ENCODE measurements around the gene ZNF772. TPM values are rescaled to one million over a fixed set of nuclear protein-coding genes. Genes with fewer than 3 reads are reported as not detected.

Gene ZNF772
- total and polyA plus RNA-seq, 2 of the 8 experiments (the other 6 are each of a cell fraction or from before 2014, with no cell fraction given): 4.0 to 15.2 TPM

DNA sequence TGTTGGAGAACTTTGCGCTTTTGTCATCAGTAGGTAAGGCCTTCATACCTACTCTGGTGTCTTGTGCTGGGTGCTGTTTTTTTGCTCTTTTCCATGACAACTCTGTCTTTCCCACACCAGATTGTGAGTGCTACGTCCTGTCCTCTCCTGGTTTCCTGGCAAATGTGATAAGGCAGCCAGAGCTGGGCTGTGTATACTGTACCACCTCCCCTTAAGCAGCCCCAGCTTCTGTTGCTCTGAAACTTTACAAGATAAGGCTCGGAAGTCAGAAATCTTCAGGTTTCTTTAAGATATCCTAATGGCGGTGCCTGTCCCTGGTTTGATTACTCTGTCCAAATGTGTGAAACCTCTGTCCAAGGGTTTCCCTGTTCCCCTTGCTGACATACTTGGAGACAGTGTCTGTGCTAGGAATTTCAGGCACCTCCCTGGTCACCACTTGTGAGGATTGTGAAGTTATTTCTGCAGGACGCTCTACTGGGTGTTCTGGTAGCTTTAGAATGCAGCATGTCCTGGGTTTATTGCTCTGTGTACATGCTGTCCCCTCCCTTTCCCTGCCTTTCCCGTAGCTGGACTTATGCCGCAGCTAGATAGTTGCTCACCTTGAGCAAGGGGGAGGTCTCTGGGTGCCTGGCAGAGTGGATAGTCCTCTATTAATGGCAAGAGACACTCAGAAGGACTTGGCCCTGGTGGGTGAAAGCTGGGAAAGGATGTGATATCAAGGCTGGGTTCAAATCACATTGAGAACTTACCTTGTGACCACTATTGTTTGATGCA, 35.2 kb downstream of the ZNF772 start:
- no peak overlapping the region for H2BK120ac ChIP-seq (replicated peaks; ENCODE audit: low read depth, low read length)
- H3K4ac ChIP-seq (replicated peaks; ENCODE audit: insufficient read length, low read depth, low read length): no peak overlapping the region
- no peak overlapping the region for H3K18ac ChIP-seq (ENCODE audit: extremely low read depth, low read length)
- FAIRE-seq (no peak), DNase-seq (ENCODE audit: low read depth in 1 of 2, low spot score in 2 of 2) (no peak)
- H3K14ac ChIP-seq (ENCODE audit: insufficient read length): no peak overlapping the region
- no peaks in the 10 kb centered on the region for H3K27me3 ChIP-seq (replicated peaks in 1 of 4; ENCODE audit: control insufficient read depth in 3 of 4, extremely low read depth in 1 of 4, insufficient read depth in 3 of 4, low read length in 3 of 4)
- no peak overlapping the region for H2BK12ac ChIP-seq (ENCODE audit: low read depth, low read length)
- POLR2A ChIA-PET (ENCODE audit: partially characterized antibody): interaction anchor here (1.0 to 6.3 kb wide), 2 partner anchors 7 to 15 kb away, joined by 3 to 43 read pairs; partner anchors contain the start of genes VN1R1 and ZNF749
- H2AFZ ChIP-seq (ENCODE audit: low read length): no peak overlapping the region
- no peak overlapping the region for H4K5ac ChIP-seq (ENCODE audit: insufficient read length, low read depth, low read length)
- H4K8ac ChIP-seq (ENCODE audit: extremely low read depth, insufficient read depth, low read length): no peak overlapping the region
- H2BK20ac ChIP-seq (ENCODE audit: low read length): no peak overlapping the region
- H3K79me1 ChIP-seq (ENCODE audit: low read depth, low read length): peaks cover 22% of the 10 kb centered on the region
- H3K56ac ChIP-seq (replicated peaks; ENCODE audit: insufficient read length, low read depth, low read length): no peak overlapping the region
- H2BK15ac ChIP-seq (ENCODE audit: low read length): no peak overlapping the region
- H3K23me2 ChIP-seq (ENCODE audit: low read depth, low read length): no peaks in the 10 kb centered on the region
- no peak overlapping the region for H3K23ac ChIP-seq (ENCODE audit: insufficient read length)
- 94% methylated on average over 6 of the region's 7 CpGs; no CpG with 5 or more reads in 1 of the 2 experiments for WGBS, 2 experiments (ENCODE audit: extremely low coverage in 1 of 2, insufficient coverage in 1 of 2, insufficient read length in 1 of 2, insufficient replicate concordance in 2 of 2, low coverage in 1 of 2, low lambda C conversion rate in 2 of 2, missing lambda C conversion rate in 1 of 2)
- no peak overlapping the region for H3K4me2 ChIP-seq (ENCODE audit: insufficient read depth in 1 of 2, low read depth in 2 of 2, low read length in 2 of 2)
- CTCF ChIA-PET (ENCODE audit: partially characterized antibody): no interaction called here
- H3K4me3 ChIP-seq (ENCODE audit: extremely low read depth in 1 of 4, insufficient read depth in 2 of 4, low read depth in 3 of 4, low read length in 4 of 4): no peak overlapping the region
- no peaks in the 10 kb centered on the region for H3K4me1 ChIP-seq (replicated peaks in 1 of 4; ENCODE audit: control insufficient read depth in 3 of 4, insufficient read depth in 4 of 4, low read length in 3 of 4)
- H3K9me3 ChIP-seq (ENCODE audit: insufficient read depth in 2 of 2, low read depth in 1 of 2, low read length in 1 of 2): peaks cover 0 to 4% of the 10 kb centered on the region in 2 experiments; a peak in 1 of 4 replicates
- H2AK5ac ChIP-seq (ENCODE audit: low read depth, low read length): no peak overlapping the region
- peaks cover 5 to 32% (median 26%) of the 10 kb centered on the region in 4 experiments; a peak in 7 of 8 replicates for H3K36me3 ChIP-seq (ENCODE audit: control insufficient read depth in 2 of 4, insufficient read depth in 4 of 4, low read length in 3 of 4)
- peaks cover 18 to 56% of the 10 kb centered on the region in 2 experiments for H3K79me2 ChIP-seq (ENCODE audit: control insufficient read depth in 1 of 2, insufficient read depth in 2 of 2, low read length in 2 of 2)
- H2BK5ac ChIP-seq (ENCODE audit: low read depth, low read length): no peak overlapping the region
- H4K91ac ChIP-seq (replicated peaks; ENCODE audit: insufficient read length, low read length): no peak overlapping the region
- peaks cover 0 to 12% of the 10 kb centered on the region in 2 experiments for H4K20me1 ChIP-seq (replicated peaks in 1 of 2; ENCODE audit: control insufficient read depth in 1 of 2, insufficient read depth in 2 of 2, low read length in 2 of 2)
- no peak for TF ChIP-seq CBX5 (IDR thresholded peaks at IDR 0.05; ENCODE audit: low read depth, low read length)
- TF ChIP-seq SIRT6 (IDR thresholded peaks at IDR 0.05; ENCODE audit: low read length): no peak
- no peak for TF ChIP-seq MAFK (IDR thresholded peaks at IDR 0.05; ENCODE audit: low read depth, low read length)
- TF ChIP-seq SIX5 (IDR thresholded peaks at IDR 0.05; ENCODE audit: low read depth, low read length): no peak
- TF ChIP-seq SUZ12 (IDR thresholded peaks at IDR 0.05; ENCODE audit: low read length): no peak
- no peak for TF ChIP-seq TEAD4 (IDR thresholded peaks at IDR 0.05; ENCODE audit: low read depth, low read length)
- TF ChIP-seq RBBP5 (IDR thresholded peaks at IDR 0.05; ENCODE audit: borderline replicate concordance, low read depth, low read length): no peak
- H3K9ac ChIP-seq (replicated peaks in 1 of 4; ENCODE audit: extremely low read depth in 1 of 4, low read depth in 3 of 4, low read length in 3 of 4): no peak overlapping the region
- no peak overlapping the region for H3K27ac ChIP-seq (ENCODE audit: low read depth, low read length)

All from H1 (cell line).